GM23338 (cell line): Measurements from ENCODE around the gene MED17. TPM values are rescaled to one million over a fixed set of nuclear protein-coding genes. Genes with fewer than 3 reads are reported as not detected.

Experiments used
- ATAC-seq: fragments of 200-7000 bp; cut with Tn5 transposase; 3 replicates; pipeline ENCODE4 v1.9.1; 2020
- DNase-seq: peaks from one replicate; pipeline ENCODE4 v3.0.0-alpha.2; 2015; ENCODE audit warnings: low spot score
- H2AFZ ChIP-seq: fragments of 200-600 bp; sonication (generic); 2 replicates; pipeline ENCODE4 v1.8.0; 2016; ENCODE audit warnings: antibody characterized with exemption, mild to moderate bottlenecking, moderate library complexity
- H3F3A ChIP-seq: fragments of 200-600 bp; sonication (generic); replicated peaks from 2 replicates; pipeline ENCODE4 v1.8.0; 2017; ENCODE audit warnings: antibody characterized with exemption, mixed run types, low read depth
- H3K27ac ChIP-seq: fragments of 200-600 bp; sonication (generic); 2 replicates; pipeline ENCODE4 v1.6.1; 2016; ENCODE audit warnings: low read depth
- H3K27me3 ChIP-seq: fragments of 200-600 bp; sonication (generic); 2 replicates; pipeline ENCODE4 v1.8.0; 2016; ENCODE audit warnings: mild to moderate bottlenecking, mixed run types, moderate library complexity; ENCODE audit not compliant: insufficient read depth
- H3K36me3 ChIP-seq: fragments of 200-600 bp; sonication (generic); 2 replicates; pipeline ENCODE4 v1.8.0; 2016; ENCODE audit warnings: mild to moderate bottlenecking; ENCODE audit not compliant: insufficient read depth
- H3K4me1 ChIP-seq: fragments of 200-600 bp; sonication (generic); 2 replicates; pipeline ENCODE4 v1.8.0; 2016; ENCODE audit warnings: mild to moderate bottlenecking, moderate library complexity; ENCODE audit not compliant: insufficient read depth
- H3K4me2 ChIP-seq: fragments of 200-600 bp; sonication (generic); 2 replicates; pipeline ENCODE4 v1.7.1; 2017; ENCODE audit warnings: mixed run types
- H3K4me3 ChIP-seq: fragments of 200-600 bp; sonication (generic); 2 replicates; pipeline ENCODE4 v1.6.1; 2016; ENCODE audit warnings: mixed run types
- H3K79me2 ChIP-seq: fragments of 200-600 bp; sonication (generic); replicated peaks from 2 replicates; pipeline ENCODE4 v1.8.0; 2017; ENCODE audit warnings: mild to moderate bottlenecking; ENCODE audit not compliant: insufficient read depth
- H3K9me2 ChIP-seq: fragments of 200-600 bp; sonication (generic); 2 replicates; pipeline ENCODE4 v1.8.0; 2017; ENCODE audit not compliant: insufficient read depth
- H4K20me1 ChIP-seq: fragments of 200-600 bp; sonication (generic); replicated peaks from 2 replicates; pipeline ENCODE4 v1.8.0; 2017; ENCODE audit warnings: mild to moderate bottlenecking; ENCODE audit not compliant: insufficient read depth
- H3K27ac Mint-ChIP-seq: 2 replicates; pipeline ENCODE4 v1.8.0; 2020; ENCODE audit warnings: inconsistent platforms, mild to moderate bottlenecking, moderate library complexity, mixed read lengths
- H3K27me3 Mint-ChIP-seq: 3 replicates; pipeline ENCODE4 v1.8.0; 2022; ENCODE audit warnings: low read depth, mild to moderate bottlenecking, moderate library complexity, mixed read lengths, inconsistent platforms; ENCODE audit not compliant: insufficient read depth, poor library complexity
- H3K36me3 Mint-ChIP-seq: 3 replicates; pipeline ENCODE4 v1.8.0; 2021; ENCODE audit warnings: low read depth, mild to moderate bottlenecking, inconsistent platforms, moderate library complexity, mixed read lengths
- H3K4me1 Mint-ChIP-seq: 3 replicates; pipeline ENCODE4 v1.8.0; 2020; ENCODE audit warnings: mild to moderate bottlenecking, inconsistent platforms, mixed read lengths
- H3K4me3 Mint-ChIP-seq: 3 replicates; pipeline ENCODE4 v1.8.0; 2021; ENCODE audit warnings: moderate library complexity, mild to moderate bottlenecking, inconsistent platforms, mixed read lengths
- H3K9me3 Mint-ChIP-seq: 3 replicates; pipeline ENCODE4 v1.8.0; 2020; ENCODE audit warnings: moderate library complexity, mild to moderate bottlenecking, inconsistent platforms, mixed read lengths
- CREB1 ChIP-seq: fragments of 250-450 bp; sonication (Bioruptor Pico); IDR thresholded peaks from 2 replicates; pipeline ENCODE4 v1.5.0; 2020; ENCODE audit warnings: low read depth, mild to moderate bottlenecking, moderate library complexity
- EZH2 ChIP-seq: fragments of 200-600 bp; sonication (generic); IDR thresholded peaks from one replicate; pipeline ENCODE4 v1.8.0; 2017; ENCODE audit warnings: antibody characterized with exemption, mild to moderate bottlenecking, low read depth; ENCODE audit not compliant: unreplicated experiment
- EZH2phosphoT487 ChIP-seq: fragments of 200-600 bp; sonication (generic); IDR thresholded peaks from one replicate; pipeline ENCODE4 v1.8.1; 2018; ENCODE audit warnings: antibody characterized with exemption; ENCODE audit not compliant: unreplicated experiment
- JUNB ChIP-seq: IDR thresholded peaks from one replicate; pipeline ENCODE4 v1.6.1; 2016; ENCODE audit warnings: antibody characterized with exemption; ENCODE audit not compliant: unreplicated experiment
- NANOG ChIP-seq: IDR thresholded peaks from 2 replicates; pipeline ENCODE4 v1.6.1; 2016; ENCODE audit warnings: antibody characterized with exemption, borderline replicate concordance
- POLR2AphosphoS5 ChIP-seq: IDR thresholded peaks from 2 replicates; pipeline ENCODE4 v1.6.1; 2016; ENCODE audit warnings: antibody characterized with exemption, low read depth
- ZNF114 ChIP-seq: fragments of 250-450 bp; sonication (Bioruptor Pico); IDR thresholded peaks from 2 replicates; pipeline ENCODE4 v1.5.0; 2020; ENCODE audit warnings: mild to moderate bottlenecking, moderate library complexity
- ZNF331 ChIP-seq: fragments of 250-450 bp; sonication (Bioruptor Pico); IDR thresholded peaks from 2 replicates; pipeline ENCODE4 v1.5.0; 2020; ENCODE audit warnings: low read depth, mild to moderate bottlenecking, moderate library complexity
- polyA plus RNA-seq: library from polyadenylated mRNA; unstranded; fragments of >200 nt; fragmentation: Nextera tagmentation; extraction: Ambion mirVana; gene quantifications from 2 replicates; pipeline ENCODE4 v1.2.1, GENCODE V29; 2016
- total RNA-seq: library from RNA; depleted of rRNA; stranded (reverse); fragments of >200 nt; shearing (Covaris generic); gene quantifications from 2 replicates; pipeline ENCODE4 v1.2.3, GENCODE V29; 2014
- TF ChIP-seq, protein P1 (sequence below): IDR thresholded peaks from one replicate; pipeline ENCODE4 v1.6.1; 2018; ENCODE audit warnings: antibody characterized with exemption; ENCODE audit not compliant: unreplicated experiment
- TF ChIP-seq, protein P2 (sequence below): IDR thresholded peaks from 2 replicates; pipeline ENCODE4 v1.6.1; 2016; ENCODE audit warnings: antibody characterized with exemption
- TF ChIP-seq, protein P3 (sequence below): fragments of 250-450 bp; sonication (Bioruptor Pico); IDR thresholded peaks from 2 replicates; pipeline ENCODE4 v1.5.0; 2020; ENCODE audit warnings: mild to moderate bottlenecking, moderate library complexity
- TF ChIP-seq, protein P4 (sequence below), 2 experiments: fragments of 200-600 bp in 1 of 2; sonication (generic) in 1 of 2; conservative IDR thresholded peaks; 2 replicates each; pipeline versions ENCODE4 v1.5.1 to v1.6.1; 2016 to 2017; ENCODE audit warnings: antibody characterized with exemption in 2 of 2, low read depth in 2 of 2, mild to moderate bottlenecking in 2 of 2, moderate library complexity in 1 of 2

MED17 gene
- total and polyA plus RNA-seq, 2 experiments from 2014 or later, result 19.1 to 31.2 TPM

DNA sequence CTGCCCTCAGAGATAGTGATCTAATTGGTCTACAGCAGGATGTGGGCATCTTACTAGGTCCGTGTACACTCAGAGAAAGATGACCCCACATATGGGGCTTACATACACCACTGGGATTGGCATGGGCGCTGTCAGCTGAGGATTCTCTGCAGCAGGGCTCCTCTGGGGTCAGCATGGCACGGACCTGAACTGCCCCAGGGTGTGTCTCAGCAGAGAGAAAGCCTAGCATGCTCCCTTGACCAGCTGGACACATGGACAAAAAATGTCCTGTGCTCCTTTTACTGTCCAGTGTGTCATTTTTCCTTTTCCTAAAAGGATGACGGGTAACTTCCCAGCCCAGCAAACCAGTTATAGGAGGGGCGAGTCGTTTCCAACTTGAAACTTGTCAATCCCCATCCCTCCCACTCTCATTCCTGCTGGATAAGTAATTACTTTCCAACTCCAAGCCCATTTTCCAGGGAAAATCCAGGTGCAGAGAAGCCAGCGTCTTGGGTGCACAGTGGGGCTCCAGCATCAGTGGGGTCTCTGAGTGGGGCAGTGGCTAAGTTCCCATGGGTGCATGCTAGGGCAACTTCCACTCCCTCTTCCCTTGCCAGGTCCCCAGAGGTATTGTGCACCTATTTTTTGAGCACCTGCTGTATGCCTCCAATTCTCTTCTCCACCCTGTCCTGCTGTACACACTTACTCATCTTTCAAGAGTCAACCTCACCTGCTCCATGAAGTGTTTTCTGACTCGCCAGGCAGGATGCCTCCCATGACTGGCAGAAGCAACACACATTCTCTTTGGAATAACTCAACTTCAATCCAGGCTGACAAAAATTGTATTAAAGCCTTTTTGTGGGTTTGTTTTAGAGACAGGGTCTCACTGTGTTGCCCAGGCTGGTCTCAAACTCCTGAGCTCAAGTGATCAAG lies 61.4 kb downstream of the MED17 start:
- TF ChIP-seq, protein P1, sequence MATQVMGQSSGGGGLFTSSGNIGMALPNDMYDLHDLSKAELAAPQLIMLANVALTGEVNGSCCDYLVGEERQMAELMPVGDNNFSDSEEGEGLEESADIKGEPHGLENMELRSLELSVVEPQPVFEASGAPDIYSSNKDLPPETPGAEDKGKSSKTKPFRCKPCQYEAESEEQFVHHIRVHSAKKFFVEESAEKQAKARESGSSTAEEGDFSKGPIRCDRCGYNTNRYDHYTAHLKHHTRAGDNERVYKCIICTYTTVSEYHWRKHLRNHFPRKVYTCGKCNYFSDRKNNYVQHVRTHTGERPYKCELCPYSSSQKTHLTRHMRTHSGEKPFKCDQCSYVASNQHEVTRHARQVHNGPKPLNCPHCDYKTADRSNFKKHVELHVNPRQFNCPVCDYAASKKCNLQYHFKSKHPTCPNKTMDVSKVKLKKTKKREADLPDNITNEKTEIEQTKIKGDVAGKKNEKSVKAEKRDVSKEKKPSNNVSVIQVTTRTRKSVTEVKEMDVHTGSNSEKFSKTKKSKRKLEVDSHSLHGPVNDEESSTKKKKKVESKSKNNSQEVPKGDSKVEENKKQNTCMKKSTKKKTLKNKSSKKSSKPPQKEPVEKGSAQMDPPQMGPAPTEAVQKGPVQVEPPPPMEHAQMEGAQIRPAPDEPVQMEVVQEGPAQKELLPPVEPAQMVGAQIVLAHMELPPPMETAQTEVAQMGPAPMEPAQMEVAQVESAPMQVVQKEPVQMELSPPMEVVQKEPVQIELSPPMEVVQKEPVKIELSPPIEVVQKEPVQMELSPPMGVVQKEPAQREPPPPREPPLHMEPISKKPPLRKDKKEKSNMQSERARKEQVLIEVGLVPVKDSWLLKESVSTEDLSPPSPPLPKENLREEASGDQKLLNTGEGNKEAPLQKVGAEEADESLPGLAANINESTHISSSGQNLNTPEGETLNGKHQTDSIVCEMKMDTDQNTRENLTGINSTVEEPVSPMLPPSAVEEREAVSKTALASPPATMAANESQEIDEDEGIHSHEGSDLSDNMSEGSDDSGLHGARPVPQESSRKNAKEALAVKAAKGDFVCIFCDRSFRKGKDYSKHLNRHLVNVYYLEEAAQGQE, result no peak
- TF ChIP-seq ZNF114 (CRISPR knock-in tag), result no peak
- TF ChIP-seq, protein P2, sequence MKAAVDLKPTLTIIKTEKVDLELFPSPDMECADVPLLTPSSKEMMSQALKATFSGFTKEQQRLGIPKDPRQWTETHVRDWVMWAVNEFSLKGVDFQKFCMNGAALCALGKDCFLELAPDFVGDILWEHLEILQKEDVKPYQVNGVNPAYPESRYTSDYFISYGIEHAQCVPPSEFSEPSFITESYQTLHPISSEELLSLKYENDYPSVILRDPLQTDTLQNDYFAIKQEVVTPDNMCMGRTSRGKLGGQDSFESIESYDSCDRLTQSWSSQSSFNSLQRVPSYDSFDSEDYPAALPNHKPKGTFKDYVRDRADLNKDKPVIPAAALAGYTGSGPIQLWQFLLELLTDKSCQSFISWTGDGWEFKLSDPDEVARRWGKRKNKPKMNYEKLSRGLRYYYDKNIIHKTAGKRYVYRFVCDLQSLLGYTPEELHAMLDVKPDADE, result no peak
- no peak for TF ChIP-seq JUNB
- no peak for TF ChIP-seq EZH2
- no peak for TF ChIP-seq ZNF331 (CRISPR knock-in tag)
- TF ChIP-seq, protein P3, sequence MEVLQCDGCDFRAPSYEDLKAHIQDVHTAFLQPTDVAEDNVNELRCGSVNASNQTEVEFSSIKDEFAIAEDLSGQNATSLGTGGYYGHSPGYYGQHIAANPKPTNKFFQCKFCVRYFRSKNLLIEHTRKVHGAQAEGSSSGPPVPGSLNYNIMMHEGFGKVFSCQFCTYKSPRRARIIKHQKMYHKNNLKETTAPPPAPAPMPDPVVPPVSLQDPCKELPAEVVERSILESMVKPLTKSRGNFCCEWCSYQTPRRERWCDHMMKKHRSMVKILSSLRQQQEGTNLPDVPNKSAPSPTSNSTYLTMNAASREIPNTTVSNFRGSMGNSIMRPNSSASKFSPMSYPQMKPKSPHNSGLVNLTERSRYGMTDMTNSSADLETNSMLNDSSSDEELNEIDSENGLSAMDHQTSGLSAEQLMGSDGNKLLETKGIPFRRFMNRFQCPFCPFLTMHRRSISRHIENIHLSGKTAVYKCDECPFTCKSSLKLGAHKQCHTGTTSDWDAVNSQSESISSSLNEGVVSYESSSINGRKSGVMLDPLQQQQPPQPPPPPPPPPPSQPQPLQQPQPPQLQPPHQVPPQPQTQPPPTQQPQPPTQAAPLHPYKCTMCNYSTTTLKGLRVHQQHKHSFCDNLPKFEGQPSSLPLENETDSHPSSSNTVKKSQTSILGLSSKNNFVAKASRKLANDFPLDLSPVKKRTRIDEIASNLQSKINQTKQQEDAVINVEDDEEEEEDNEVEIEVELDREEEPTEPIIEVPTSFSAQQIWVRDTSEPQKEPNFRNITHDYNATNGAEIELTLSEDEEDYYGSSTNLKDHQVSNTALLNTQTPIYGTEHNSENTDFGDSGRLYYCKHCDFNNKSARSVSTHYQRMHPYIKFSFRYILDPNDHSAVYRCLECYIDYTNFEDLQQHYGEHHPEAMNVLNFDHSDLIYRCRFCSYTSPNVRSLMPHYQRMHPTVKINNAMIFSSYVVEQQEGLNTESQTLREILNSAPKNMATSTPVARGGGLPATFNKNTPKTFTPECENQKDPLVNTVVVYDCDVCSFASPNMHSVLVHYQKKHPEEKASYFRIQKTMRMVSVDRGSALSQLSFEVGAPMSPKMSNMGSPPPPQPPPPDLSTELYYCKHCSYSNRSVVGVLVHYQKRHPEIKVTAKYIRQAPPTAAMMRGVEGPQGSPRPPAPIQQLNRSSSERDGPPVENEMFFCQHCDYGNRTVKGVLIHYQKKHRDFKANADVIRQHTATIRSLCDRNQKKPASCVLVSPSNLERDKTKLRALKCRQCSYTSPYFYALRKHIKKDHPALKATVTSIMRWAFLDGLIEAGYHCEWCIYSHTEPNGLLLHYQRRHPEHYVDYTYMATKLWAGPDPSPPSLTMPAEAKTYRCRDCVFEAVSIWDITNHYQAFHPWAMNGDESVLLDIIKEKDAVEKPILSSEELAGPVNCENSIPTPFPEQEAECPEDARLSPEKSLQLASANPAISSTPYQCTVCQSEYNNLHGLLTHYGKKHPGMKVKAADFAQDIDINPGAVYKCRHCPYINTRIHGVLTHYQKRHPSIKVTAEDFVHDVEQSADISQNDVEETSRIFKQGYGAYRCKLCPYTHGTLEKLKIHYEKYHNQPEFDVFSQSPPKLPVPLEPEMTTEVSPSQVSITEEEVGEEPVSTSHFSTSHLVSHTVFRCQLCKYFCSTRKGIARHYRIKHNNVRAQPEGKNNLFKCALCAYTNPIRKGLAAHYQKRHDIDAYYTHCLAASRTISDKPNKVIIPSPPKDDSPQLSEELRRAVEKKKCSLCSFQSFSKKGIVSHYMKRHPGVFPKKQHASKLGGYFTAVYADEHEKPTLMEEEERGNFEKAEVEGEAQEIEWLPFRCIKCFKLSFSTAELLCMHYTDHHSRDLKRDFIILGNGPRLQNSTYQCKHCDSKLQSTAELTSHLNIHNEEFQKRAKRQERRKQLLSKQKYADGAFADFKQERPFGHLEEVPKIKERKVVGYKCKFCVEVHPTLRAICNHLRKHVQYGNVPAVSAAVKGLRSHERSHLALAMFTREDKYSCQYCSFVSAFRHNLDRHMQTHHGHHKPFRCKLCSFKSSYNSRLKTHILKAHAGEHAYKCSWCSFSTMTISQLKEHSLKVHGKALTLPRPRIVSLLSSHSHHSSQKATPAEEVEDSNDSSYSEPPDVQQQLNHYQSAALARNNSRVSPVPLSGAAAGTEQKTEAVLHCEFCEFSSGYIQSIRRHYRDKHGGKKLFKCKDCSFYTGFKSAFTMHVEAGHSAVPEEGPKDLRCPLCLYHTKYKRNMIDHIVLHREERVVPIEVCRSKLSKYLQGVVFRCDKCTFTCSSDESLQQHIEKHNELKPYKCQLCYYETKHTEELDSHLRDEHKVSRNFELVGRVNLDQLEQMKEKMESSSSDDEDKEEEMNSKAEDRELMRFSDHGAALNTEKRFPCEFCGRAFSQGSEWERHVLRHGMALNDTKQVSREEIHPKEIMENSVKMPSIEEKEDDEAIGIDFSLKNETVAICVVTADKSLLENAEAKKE (CRISPR knock-in tag), result no peak
- no peak for TF ChIP-seq POLR2AphosphoS5
- TF ChIP-seq EZH2phosphoT487, result no peak
- no peak for TF ChIP-seq NANOG
- TF ChIP-seq, protein P4, sequence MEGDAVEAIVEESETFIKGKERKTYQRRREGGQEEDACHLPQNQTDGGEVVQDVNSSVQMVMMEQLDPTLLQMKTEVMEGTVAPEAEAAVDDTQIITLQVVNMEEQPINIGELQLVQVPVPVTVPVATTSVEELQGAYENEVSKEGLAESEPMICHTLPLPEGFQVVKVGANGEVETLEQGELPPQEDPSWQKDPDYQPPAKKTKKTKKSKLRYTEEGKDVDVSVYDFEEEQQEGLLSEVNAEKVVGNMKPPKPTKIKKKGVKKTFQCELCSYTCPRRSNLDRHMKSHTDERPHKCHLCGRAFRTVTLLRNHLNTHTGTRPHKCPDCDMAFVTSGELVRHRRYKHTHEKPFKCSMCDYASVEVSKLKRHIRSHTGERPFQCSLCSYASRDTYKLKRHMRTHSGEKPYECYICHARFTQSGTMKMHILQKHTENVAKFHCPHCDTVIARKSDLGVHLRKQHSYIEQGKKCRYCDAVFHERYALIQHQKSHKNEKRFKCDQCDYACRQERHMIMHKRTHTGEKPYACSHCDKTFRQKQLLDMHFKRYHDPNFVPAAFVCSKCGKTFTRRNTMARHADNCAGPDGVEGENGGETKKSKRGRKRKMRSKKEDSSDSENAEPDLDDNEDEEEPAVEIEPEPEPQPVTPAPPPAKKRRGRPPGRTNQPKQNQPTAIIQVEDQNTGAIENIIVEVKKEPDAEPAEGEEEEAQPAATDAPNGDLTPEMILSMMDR (conservative IDR thresholded peaks at IDR 0.05; ENCODE audit: low read depth in 2 of 2), result no peak
- no peak for TF ChIP-seq CREB1
- Mint-ChIP-seq H3K9me3 (no peaks in the 10 kb centered on the region), H3K4me1 (peaks cover 7% of the 10 kb centered on the region; the same call in 2 of the 3 replicates), H3K27me3 (peaks cover 8% of the 10 kb centered on the region), H3K27ac (no peak overlapping the region), H3K36me3 (no peaks in the 10 kb centered on the region), H3K4me3 (no peak overlapping the region)
- Histone ChIP-seq H3K36me3 (no peaks in the 10 kb centered on the region), H3K79me2 (no peaks in the 10 kb centered on the region), H3F3A (0 out of 2 replicates have a peak, but pooled peaks cover 3% of the 10 kb centered on the region), H3K4me3 (no peak overlapping the region), H3K27ac (no peak overlapping the region), H2AFZ (no peak overlapping the region), H3K4me2 (no peak overlapping the region), H3K27me3 (peaks cover 10% of the 10 kb centered on the region; the same call in 1 of the 2 replicates), H4K20me1 (no peaks in the 10 kb centered on the region), H3K9me2 (no peaks in the 10 kb centered on the region), H3K4me1 (peaks cover 5% of the 10 kb centered on the region; the same call in 1 of the 2 replicates)
- DNase-seq (no peak), ATAC-seq (no peak)
